ENCODE measurements around the gene SMG5. TPM values are rescaled to one million over a fixed set of nuclear protein-coding genes. Genes with fewer than 3 reads are reported as not detected.

Gene SMG5, protein sequence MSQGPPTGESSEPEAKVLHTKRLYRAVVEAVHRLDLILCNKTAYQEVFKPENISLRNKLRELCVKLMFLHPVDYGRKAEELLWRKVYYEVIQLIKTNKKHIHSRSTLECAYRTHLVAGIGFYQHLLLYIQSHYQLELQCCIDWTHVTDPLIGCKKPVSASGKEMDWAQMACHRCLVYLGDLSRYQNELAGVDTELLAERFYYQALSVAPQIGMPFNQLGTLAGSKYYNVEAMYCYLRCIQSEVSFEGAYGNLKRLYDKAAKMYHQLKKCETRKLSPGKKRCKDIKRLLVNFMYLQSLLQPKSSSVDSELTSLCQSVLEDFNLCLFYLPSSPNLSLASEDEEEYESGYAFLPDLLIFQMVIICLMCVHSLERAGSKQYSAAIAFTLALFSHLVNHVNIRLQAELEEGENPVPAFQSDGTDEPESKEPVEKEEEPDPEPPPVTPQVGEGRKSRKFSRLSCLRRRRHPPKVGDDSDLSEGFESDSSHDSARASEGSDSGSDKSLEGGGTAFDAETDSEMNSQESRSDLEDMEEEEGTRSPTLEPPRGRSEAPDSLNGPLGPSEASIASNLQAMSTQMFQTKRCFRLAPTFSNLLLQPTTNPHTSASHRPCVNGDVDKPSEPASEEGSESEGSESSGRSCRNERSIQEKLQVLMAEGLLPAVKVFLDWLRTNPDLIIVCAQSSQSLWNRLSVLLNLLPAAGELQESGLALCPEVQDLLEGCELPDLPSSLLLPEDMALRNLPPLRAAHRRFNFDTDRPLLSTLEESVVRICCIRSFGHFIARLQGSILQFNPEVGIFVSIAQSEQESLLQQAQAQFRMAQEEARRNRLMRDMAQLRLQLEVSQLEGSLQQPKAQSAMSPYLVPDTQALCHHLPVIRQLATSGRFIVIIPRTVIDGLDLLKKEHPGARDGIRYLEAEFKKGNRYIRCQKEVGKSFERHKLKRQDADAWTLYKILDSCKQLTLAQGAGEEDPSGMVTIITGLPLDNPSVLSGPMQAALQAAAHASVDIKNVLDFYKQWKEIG
- total RNA-seq, result 66.7 and 80.2 TPM in 2 replicates

DNA sequence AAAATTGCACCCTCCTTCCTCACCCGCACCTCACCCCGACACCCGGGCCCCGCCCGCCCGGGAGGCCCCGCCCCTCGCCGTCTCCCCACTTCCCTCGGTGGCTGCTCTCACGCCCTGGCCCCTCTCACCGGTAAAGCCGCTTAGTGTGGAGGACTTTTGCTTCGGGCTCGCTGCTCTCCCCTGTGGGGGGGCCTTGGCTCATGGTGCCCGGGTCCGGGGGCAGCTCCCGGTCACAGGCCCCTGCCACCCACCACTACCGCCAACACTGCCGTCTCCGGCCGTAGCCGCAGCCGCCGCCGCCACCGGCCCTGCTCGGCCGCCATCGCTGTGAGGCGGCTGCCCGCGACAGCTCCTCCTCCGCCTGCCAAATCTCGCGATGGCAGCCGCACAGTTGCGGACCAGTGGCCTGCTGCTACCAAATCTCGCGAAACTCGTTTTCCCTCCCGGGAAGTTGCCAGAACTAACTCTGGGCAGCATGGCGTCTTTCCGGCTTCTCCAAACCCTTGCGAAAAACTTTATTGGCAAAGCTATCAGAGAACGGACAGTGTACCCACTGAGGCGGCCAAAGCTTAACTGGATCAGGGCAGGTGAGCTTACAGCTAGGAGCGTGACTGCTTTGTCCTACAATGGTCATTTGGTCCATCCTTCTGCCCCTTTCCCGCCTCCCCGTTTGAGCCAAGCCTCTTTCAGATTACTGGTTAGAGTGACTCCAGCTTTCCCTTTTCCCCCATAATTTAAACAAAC, at the start of gene SMG5:
TSS of gene SMG5 (minus strand) at position 347 of the 744 bp plus-strand sequence. CDS start at position 202, 145 bp downstream.

DNA sequence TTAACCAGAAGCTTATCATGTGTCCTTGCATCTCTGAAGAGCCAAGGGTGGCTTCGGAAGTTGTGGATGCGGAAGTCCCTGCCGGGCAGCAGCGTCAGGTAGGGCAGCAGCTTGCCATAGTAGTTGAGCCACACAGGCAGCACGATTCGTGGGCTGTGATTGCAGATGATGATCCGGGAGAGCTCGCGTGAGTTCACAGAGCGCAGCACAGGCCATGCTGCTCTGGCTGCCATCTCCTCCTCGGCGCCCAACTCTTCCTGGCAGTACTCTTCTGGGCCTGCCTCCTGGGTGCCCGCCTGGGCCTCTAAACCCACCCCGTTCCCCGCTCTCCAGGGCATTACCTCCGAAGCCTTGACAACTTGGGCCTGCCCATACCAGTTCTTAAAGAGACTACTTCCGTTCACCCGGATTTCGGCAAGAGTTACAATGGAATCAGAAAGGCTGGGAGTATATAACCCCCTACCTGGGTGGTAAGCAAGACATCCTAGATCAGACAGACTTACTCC, 16.3 kb upstream of the SMG5 start, which contains the start of gene VHLL:
TSS of gene VHLL (minus strand) at position 456 of the 506 bp plus-strand sequence. CDS start at position 338, 118 bp downstream.

DNA sequence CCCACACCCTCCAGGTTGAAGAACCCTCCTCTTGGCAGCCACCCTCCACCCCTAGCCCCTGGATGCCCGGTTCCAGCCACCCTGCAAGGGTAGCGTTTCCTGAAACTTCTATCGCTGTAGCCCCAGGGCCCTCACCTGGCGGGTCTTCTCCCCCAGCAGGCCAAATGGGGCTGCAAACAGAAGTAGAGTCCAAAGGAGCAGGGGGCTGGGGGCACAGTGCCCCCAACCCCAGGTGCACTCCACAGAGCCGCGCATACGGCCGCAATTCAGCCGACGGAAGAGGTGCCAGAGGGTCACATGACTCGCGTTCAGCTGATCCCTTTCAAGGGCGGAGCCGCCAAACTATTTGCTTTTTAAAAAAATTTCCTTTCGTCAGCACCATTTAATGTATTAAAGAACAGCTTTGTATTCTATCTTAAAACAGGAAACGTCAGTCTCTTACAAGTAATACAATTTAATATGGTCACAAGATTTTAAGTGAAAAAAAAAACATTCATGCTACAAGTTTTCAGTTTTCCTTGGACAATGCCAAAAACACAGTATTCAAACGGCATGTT, 12.8 kb upstream of the SMG5 start, which contains the start of gene GLMP:
TSS of gene GLMP (minus strand) at position 289 of the 557 bp plus-strand sequence. CDS start at position 255, 34 bp downstream.

DNA sequence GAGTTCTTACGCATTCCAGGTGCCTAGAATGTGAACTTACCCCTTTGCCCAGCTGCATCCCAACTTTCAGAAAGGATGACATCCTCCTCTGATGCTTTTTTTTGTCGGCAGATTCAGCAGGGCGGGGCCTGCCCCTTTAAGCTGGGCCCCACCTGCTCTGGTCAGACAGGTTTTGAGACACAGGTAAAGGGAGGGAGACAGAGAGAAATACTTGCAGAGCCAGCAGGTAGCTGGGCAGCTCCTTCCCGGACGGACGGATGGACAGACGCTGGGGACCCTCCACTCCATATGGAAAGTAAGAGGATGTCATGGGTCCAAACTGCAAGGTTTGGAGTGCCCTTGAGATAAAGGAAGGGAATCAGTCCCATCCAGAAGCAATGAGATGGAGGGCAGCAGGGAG, 1.5 kb upstream of the SMG5 start, which contains the start of gene TMEM79:
TSS of gene TMEM79 (plus strand) at position 214 of the 400 bp plus-strand sequence. CDS start 902 bp downstream, outside the sequence.

DNA sequence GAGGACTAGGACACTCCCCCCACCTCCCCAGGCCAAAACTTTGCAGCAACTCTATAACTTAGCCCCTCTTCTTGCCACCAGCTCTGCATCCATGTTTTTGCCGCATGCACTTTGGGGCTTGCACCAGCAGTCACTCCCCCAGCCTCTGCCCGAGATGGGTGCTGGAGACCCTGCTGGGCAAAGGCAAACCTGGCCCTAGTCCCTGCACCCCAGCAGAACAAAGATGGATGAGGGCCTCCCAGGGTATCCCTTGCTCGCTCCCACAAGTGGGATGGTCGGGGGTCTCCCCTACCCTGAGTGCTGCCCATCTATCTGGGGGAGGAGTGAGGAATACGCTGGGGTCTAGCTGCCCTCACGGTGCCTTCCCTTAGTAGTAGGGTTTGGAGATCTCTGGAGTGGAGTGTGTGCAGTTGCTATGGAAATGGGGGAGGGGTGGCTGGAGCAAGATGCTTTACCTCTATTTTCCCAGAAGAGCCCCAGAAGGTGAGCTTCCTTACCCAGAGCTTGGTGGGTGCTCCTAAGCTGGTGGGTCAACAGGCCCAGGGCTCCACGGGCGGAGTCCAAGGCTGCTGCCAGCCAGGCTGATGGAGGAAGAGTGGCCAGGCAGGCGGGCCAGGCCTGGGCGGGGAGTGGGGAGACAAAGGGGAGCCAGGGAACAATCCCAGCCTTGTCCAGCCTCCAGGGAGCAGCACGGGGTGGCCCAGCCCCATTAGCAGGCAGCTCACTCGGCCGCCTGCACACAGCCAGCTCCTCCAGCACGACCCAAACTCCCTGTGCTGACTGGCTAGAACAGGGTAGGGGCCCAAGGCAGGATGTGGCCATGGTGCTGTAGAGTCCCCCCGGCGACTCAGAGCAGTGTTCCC, 34.9 kb downstream of the SMG5 start, which contains the start of gene PAQR6:
TSS of gene PAQR6 (minus strand) at position 597 of the 863 bp plus-strand sequence. CDS start 1,325 bp downstream, outside the sequence.

DNA sequence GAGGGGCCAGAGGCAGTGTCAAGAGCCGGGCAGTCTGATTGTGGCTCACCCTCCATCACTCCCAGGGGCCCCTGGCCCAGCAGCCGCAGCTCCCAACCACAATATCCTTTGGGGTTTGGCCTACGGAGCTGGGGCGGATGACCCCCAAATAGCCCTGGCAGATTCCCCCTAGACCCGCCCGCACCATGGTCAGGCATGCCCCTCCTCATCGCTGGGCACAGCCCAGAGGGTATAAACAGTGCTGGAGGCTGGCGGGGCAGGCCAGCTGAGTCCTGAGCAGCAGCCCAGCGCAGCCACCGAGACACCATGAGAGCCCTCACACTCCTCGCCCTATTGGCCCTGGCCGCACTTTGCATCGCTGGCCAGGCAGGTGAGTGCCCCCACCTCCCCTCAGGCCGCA, 40.7 kb downstream of the SMG5 start, which contains the start of gene BGLAP:
TSS of gene BGLAP (plus strand) at position 259 of the 400 bp plus-strand sequence. CDS start at position 307, 48 bp downstream.

DNA sequence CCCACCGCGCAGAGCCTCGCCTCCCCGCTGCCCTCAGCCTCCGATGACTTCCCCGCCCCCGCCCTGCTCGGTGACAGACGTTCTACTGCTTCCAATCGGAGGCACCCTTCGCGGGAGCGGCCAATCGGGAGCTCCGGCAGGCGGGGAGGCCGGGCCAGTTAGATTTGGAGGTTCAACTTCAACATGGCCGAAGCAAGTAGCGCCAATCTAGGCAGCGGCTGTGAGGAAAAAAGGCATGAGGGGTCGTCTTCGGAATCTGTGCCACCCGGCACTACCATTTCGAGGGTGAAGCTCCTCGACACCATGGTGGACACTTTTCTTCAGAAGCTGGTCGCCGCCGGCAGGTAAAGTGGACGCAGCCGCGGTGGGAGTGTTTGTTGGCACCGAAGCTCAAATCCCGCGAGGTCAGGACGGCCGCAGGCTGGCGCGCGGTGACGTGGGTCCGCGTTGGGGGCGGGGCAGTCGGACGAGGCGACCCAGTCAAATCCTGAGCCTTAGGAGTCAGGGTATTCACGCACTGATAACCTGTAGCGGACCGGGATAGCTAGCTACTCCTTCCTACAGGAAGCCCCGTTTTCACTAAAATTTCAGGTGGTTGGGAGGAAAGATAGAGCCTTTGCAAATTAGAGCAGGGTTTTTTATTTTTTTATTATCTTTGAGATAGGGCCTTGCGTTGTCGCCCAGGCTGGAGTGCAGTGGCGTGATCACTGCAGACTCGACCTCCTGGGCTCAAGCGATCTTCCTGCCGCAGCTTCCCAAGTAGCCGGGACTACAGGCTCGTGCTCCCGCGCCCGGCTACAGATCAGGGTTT, 69.6 kb downstream of the SMG5 start, which contains the start of gene PMF1:
TSS of gene PMF1 (plus strand) at position 175 of the 811 bp plus-strand sequence. CDS start at position 184, 9 bp downstream.

Other genes starting within 250 kb of the SMG5 start
- gene UBQLN4, start 229.0 kb downstream of the SMG5 start, total RNA-seq, result 18.4 and 27.2 TPM in 2 replicates
- 23.4 and 35.2 TPM in 2 replicates for gene LAMTOR2, start 228.0 kb downstream of the SMG5 start, total RNA-seq
- gene RAB25, start 221.7 kb downstream of the SMG5 start, total RNA-seq, result not detected in 2 replicates
- gene MEX3A, start 200.4 kb downstream of the SMG5 start, total RNA-seq, result 0.22 and 2.3 TPM in 2 replicates
- gene LMNA, start 168.1 kb downstream of the SMG5 start, total RNA-seq, result 571 and 1,162 TPM in 2 replicates
- gene SEMA4A, start 129.2 kb downstream of the SMG5 start, total RNA-seq, result 0.43 and 0.44 TPM in 2 replicates
- gene SLC25A44, start 88.7 kb downstream of the SMG5 start, total RNA-seq, result 17.3 and 18.6 TPM in 2 replicates
- 36.5 and 39.2 TPM in 2 replicates for gene PMF1, start 69.8 kb downstream of the SMG5 start, total RNA-seq
- gene BGLAP, start 40.6 kb downstream of the SMG5 start, total RNA-seq, result 0.57 TPM in 1 of 2 replicates, not detected in the other
- gene PAQR6, start 34.8 kb downstream of the SMG5 start, total RNA-seq, result 0.29 and 0.44 TPM in 2 replicates
- gene TMEM79, start 1.5 kb upstream of the SMG5 start, total RNA-seq, result 1.4 and 1.8 TPM in 2 replicates
- 55.1 and 111 TPM in 2 replicates for gene GLMP, start 12.9 kb upstream of the SMG5 start, total RNA-seq
- 0.29 TPM in 1 of 2 replicates, not detected in the other for gene VHLL, start 16.5 kb upstream of the SMG5 start, total RNA-seq
- 235 and 416 TPM in 2 replicates for gene CCT3, start 55.5 kb upstream of the SMG5 start, total RNA-seq
- gene TSACC, start 55.7 kb upstream of the SMG5 start, total RNA-seq, result not detected in 2 replicates
- gene RHBG, start 86.4 kb upstream of the SMG5 start, total RNA-seq, result 0.14 TPM in 1 of 2 replicates, not detected in the other
- 23.2 and 29.8 TPM in 2 replicates for gene MEF2D, start 217.9 kb upstream of the SMG5 start, total RNA-seq